Ovary (tissue), 9 donors: ENCODE results near the gene NDFIP2. TPM values are rescaled to one million over a fixed set of nuclear protein-coding genes. Genes with fewer than 3 reads are reported as not detected.

Experiments
- DNase-seq, 5 donors: peaks; one replicate each; pipeline ENCODE4 v3.0.0-alpha.2; 2019 to 2020
- H3K27ac ChIP-seq, 2 donors: fragments of 200-600 bp; one replicate each; pipeline versions ENCODE4 v1.5.1 to v1.8.0; 2019 to 2022
- H3K27me3 ChIP-seq: fragments of 200-600 bp; one replicate; pipeline ENCODE4 v1.8.0; 2022
- H3K36me3 ChIP-seq: fragments of 200-600 bp; sonication (generic); one replicate; pipeline ENCODE4 v1.5.1; 2019
- H3K4me1 ChIP-seq: one replicate; pipeline ENCODE4 v1.8.1; 2013; ENCODE audit warnings: mild to moderate bottlenecking, moderate library complexity; ENCODE audit not compliant: insufficient read depth
- H3K4me3 ChIP-seq: fragments of 200-600 bp; sonication (generic); one replicate; pipeline ENCODE4 v1.5.1; 2017
- H3K9me3 ChIP-seq, 2 donors: fragments of 200-600 bp in 1 of 2; sonication (generic) in 1 of 2; one replicate each; pipeline versions ENCODE4 v1.5.1 to v1.8.1; 2013 to 2019; ENCODE audit warnings: mild to moderate bottlenecking in 1 of 2, moderate library complexity in 1 of 2
- CTCF ChIP-seq, 3 donors: fragments of 450-650 bp in 2 of 3; fragments of 200-600 bp in 1 of 3; IDR thresholded peaks; one replicate each; pipeline versions ENCODE4 v1.5.1 to v1.8.0; 2016 to 2022; ENCODE audit warnings: antibody characterized with exemption in 3 of 3, mild to moderate bottlenecking in 1 of 3
- EP300 ChIP-seq: sonication (generic); formaldehyde crosslinking; IDR thresholded peaks from one replicate; pipeline ENCODE4 v1.6.1; 2017; ENCODE audit warnings: antibody characterized with exemption
- POLR2A ChIP-seq: fragments of 450-650 bp; IDR thresholded peaks from one replicate; pipeline ENCODE4 v1.6.1; 2017; ENCODE audit warnings: antibody characterized with exemption, mild to moderate bottlenecking, moderate library complexity
- WGBS, 3 donors: extraction: QIAGEN DNeasy Blood & Tissue Kit in 1 of 3; methylation state at CpG; one replicate each; pipeline versions ENCODE4 v1.1.5 to v1.1.7; 2013 to 2017; 5-methylcytosine and 5-hydroxymethylcytosine counted together
- intact Hi-C, 4 donors: fragments of 100-400 bp; cut with DNase I; formaldehyde crosslinking; loops; one replicate each; pipeline versions ENCODE4 v1.11.0 to v1.15.1; 2022 to 2023
- polyA plus RNA-seq, 2 donors: library from polyadenylated mRNA; stranded (reverse); fragments of 200-250 nt in 1 of 2; fragments of 350-450 nt in 1 of 2; fragmentation: Illumina TruSeq in 1 of 2; extraction: RNeasy Lipid Tissue Mini Kit (QIAGEN cat#74804) in 1 of 2; gene quantifications; one replicate each; pipeline ENCODE4 v1.2.3, GENCODE V29; 2013 to 2014
- total RNA-seq, 7 donors: library from RNA; depleted of rRNA in 2 of 7; stranded (reverse); fragments of >200 nt in 2 of 7; fragmentation: NEBNext Ultra II Directional in 3 of 7; extraction: Animal tissue kit (Norgen Biotek cat#: 25700) in 3 of 7; gene quantifications; one replicate each; pipeline versions ENCODE4 v1.1.0 to v1.2.4, GENCODE V29; 2016 to 2023
- donor health status: DM: no; HTN: no; CAD: no; lungs with moderate emphysema.
- donor health status: DM: no; HTN: no; CAD: no.
- donor health status: Bipolar disorder and iron deficiency.
- donor health status: DM: yes; HTN: yes; CAD: no.
- donor health status: DM: no; HTN: no; CAD: no.
- donor health status: DM: yes; HTN: yes; CAD: no.

Gene NDFIP2
- total and polyA plus RNA-seq, 9 donors = 5.9 to 20.4 (median 15.5) TPM

- Histone ChIP-seq H3K4me3 (no peak overlapping the region), H3K9me3 (no peaks in the 10 kb centered on the region), H3K4me1 (no peaks in the 10 kb centered on the region), H3K27ac (no peak overlapping the region), H3K27me3 (no peaks in the 10 kb centered on the region), H3K36me3 (no peaks in the 10 kb centered on the region)
- no peak for DNase-seq
- intact Hi-C loops = no loop called here
- 55 to 71% (median 64%) methylated on average over 3 of the region's 3 CpGs for WGBS, 3 donors
- TF ChIP-seq EP300 = no peak
- no peak for TF ChIP-seq POLR2A
- TF ChIP-seq CTCF (IDR thresholded peaks at IDR 0.05) = no peak
Measured at GRCh38 chr13:79442706-79443105, 38.2 kb upstream of the NDFIP2 start.

GRCh38 chr13:79445968-79446645, 34.8 kb upstream of the NDFIP2 start:
- Histone ChIP-seq H3K4me1 (no peaks in the 10 kb centered on the region), H3K27ac (no peak overlapping the region), H3K36me3 (no peaks in the 10 kb centered on the region), H3K27me3 (no peaks in the 10 kb centered on the region), H3K9me3 (no peaks in the 10 kb centered on the region), H3K4me3 (no peak overlapping the region)
- intact Hi-C loops = no loop called here
- no peak for TF ChIP-seq CTCF (IDR thresholded peaks at IDR 0.05)
- no peak for TF ChIP-seq POLR2A
- no peak for TF ChIP-seq EP300
- no peak for DNase-seq
- WGBS, 3 donors = 86 to 88% (median 88%) methylated on average over 11 of the region's 11 CpGs

GRCh38 chr13:79447141-79447540, 33.8 kb upstream of the NDFIP2 start:
- Histone ChIP-seq H3K4me3 (no peak overlapping the region), H3K4me1 (no peaks in the 10 kb centered on the region), H3K9me3 (no peaks in the 10 kb centered on the region), H3K36me3 (no peaks in the 10 kb centered on the region), H3K27me3 (no peaks in the 10 kb centered on the region), H3K27ac (no peak overlapping the region)
- WGBS, 3 donors = 67 to 73% (median 70%) methylated on average over 4 of the region's 4 CpGs
- no peak for DNase-seq
- intact Hi-C loops = no loop called here
- TF ChIP-seq EP300 = no peak
- no peak for TF ChIP-seq POLR2A
- TF ChIP-seq CTCF (IDR thresholded peaks at IDR 0.05) = no peak

GRCh38 chr13:79447741-79448140, 33.2 kb upstream of the NDFIP2 start:
- WGBS, 3 donors = 72 to 76% (median 76%) methylated on average over 2 of the region's 2 CpGs
- TF ChIP-seq POLR2A (no peak), CTCF (IDR thresholded peaks at IDR 0.05) (no peak), EP300 (no peak)
- Histone ChIP-seq H3K4me3 (no peak overlapping the region), H3K9me3 (no peaks in the 10 kb centered on the region), H3K27me3 (no peaks in the 10 kb centered on the region), H3K27ac (no peak overlapping the region), H3K36me3 (no peaks in the 10 kb centered on the region), H3K4me1 (no peaks in the 10 kb centered on the region)
- no peak for DNase-seq
- intact Hi-C loops = no loop called here
